Activated CD8-positive, alpha-beta memory T cell treated with anti-CD3 and anti-CD28 coated beads, Interleukin-2, amount 50 U/mL, for 1 hour (primary cell): Measurements from ENCODE around the gene ARMC8.

Experiments
- DNase-seq: peaks from one replicate; pipeline ENCODE4 v3.0.0-alpha.2; 2020; ENCODE audit errors: extremely low read depth

ARMC8 gene

DNA sequence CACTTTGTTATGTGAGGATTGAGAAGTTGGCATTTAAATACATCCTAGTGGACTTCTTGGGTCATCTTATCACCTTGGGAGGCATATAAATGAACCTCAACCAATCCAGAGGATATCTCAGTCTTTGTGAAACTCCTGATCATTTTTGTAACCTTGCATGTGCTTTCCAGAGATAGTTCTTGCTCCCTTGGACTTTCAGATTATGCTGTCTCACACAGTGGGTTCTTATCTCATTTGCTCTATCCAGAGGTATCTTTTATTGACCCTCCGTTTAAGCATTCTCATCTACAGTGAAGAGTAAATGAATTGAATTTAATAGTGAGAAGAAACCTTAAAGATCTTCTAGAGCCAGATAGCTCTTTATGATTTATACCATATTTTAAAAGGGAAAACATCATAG, 10.4 kb downstream of the ARMC8 start:
- no peak for DNase-seq

DNA sequence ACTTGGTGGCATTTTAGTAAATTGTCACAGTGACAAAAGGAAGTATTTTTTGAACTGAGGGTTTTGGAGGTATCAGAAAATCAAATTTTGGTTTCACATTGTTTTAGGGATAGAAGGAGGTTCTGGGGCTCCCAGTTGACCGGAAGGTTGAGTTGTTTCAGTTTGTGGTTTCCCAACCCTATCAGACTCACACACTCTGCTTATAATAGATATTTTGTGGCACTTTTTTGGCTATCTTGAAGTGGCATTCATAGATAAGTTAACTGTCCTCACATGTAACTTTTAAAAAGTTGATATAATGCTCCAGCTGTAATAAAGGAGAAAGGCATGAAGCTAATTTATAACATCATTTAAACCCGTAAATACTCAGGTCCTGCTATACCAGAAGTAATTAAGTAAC, 12.8 kb downstream of the ARMC8 start:
- no peak for DNase-seq

DNA sequence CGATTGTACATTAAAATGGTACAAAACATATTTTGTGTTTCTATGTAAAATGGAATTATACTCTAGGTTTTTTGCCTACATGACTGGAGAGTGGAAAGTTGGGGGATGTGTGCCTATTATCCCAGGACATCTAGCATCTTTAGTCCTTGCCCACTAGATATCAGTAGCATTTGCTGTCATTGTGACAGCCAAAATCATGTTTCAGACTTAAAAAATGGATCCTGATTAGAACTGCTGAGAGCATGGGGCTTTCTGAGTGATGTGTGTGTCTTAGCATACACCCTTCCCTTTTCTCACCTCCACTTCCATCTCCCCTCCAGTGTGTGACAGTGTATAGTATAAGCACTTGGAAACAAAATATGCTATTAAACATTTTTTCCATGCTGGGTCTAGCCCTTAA, 13.3 kb downstream of the ARMC8 start:
- no peak for DNase-seq

DNA sequence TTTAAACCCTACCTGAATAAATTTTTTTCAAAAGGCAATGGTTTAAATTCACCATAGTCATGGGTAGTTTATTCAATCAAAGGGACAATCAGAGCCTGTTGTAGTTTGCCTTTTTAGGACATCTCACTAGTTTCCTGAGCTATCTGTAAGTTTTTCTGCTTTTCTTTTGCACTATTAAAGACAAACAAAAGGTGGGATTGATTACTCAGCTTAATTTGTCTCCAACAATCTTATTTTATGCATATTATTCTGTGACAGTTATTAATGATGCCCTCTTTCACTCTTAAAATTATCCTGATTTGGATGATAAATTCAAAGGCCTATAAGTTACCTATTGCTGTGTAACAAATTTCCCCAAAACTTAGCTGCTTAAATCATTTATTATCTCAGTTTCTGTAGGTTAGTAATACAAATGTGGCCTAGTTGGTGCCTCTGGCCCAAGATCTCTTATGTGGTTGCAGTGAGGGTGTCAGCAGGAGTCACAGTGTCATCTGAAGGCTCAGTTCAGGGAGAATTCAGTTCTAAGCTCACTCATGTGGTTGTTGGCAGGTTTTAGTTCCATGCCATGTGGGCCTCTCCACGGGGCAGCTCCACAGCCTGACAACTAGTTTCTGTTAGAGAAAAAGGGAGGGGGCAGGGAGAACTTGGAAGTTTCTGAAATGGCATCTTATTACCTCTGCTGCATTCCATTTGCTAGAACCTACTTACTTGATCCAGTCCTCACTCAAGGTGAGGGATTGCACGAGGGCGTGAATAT, 16.0 kb downstream of the ARMC8 start:
- DNase-seq: no peak

DNA sequence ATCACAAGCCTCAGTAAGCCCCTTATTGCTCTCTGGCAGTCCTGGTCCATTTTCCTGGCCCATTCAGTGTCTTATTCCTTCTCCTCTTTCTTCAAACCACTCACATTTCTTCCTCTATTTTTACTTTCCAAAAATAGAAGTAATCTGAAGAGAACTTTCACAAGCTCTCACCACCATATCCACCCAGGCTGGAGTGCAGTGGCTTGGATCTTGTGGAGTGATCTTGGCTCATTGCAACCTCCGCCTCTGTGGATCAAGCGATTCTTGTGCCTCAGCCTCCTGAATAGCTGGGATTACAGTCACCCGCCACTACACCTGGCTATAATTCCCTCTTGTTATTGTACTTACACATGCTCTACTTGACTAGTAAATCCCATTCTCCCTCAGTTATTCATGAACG, 16.8 kb downstream of the ARMC8 start:
- no peak for DNase-seq

DNA sequence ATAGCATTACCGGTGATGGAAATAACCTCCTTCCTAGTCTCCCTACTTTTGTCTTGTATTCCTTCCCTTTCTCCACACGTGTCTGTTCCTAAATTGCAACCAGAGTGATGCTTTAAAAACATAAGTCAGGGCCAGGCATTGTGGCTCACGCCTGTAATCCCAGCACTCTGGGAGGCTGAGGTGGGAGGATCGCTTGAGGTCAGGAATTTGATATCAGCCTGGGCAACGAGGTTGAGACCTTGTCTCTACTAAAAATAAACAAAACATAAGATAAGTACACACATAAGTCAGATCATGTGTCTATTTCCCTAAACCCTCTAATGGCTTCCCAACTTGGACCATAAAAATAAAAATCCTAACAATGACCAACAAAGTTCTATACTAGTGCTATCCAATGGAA, 18.4 kb downstream of the ARMC8 start:
- no peak for DNase-seq

DNA sequence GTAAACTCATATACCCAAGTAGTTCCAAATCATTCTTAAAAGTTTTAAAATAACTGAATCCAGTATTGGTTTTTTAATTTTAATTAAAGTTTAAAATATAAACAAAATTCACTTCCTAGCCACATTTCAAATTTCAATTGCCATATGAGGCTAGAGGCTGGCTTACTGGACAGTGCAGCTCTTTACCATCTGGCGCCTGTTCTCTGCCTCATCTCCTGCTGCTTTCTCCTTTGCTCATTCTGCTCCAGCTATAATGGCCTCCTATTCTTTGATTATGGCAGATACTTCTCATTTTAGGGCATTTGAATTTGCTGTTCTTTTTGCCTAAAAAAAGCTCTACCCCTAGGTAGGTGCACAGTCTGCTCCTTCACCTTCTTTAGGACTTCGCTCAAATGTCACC, 19.1 kb downstream of the ARMC8 start:
- DNase-seq: no peak

DNA sequence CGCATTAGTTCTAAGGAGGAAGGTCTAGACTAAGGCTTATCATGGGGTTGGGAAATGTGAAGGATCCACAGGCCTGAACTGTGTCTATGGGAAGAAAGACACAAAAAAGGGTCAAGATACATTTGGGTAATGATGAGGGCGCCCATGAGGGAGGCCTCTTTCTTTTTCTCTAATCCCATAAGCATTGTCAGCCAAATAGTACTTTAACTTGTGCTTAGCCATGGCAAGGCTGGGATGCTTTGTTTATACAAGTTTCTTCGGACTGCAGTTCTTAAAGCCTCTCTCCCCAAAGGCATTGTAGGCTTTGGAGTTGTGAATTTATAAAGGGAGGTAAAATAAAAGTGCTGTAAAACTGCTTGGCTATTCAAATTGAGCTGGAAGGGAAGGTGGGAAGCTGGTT, 23.4 kb downstream of the ARMC8 start:
- no peak for DNase-seq

DNA sequence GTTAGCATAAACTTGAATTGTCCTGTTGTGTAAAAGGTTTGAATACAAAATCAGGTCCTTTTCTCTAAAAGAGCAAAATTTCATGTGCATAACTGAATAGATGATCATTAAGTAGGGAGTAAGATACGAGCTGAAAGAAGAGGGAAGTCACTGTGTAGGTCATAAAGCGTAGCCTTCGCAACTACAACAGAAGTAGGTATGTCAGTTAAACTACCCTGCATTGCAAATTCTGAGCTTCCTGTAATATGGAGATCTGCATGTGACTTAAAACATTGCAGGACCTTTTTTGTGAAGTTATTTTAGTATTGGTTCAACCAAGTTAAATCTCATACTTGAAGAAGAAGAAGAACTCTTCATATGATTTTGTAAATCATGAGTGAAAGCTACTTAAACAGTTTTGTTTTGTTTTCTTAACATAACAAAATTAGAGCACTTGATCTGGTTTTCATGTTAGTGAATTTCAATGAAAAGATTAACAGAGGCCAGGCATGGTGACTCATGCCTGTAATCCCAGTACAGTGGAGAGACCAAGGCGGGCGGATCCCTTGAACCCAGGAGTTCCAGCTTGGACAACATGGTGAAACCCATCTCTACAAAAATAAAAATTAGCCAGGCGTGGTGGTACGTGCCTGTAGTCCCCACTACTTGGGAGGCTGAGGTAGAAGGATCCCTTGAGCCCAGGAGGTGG, 26.4 kb downstream of the ARMC8 start:
- no peak for DNase-seq

DNA sequence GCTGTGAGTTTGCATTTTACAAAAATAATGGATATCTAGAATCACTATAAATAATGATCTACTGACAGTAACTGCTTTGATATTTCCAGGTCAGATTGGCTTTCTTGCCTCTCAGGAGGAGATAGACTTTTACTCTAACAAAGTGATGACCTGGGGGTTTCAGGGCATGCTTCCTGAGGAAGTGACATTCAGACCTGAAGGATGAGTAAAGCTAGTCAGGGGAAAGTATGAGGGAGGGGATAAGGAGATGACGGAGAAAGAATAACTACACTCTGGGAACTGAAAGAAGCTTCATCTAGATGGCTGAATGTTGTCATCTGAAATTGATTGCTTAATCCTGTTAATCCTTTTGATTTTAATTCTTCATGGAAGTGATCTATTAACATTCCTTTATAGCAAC, 32.2 kb downstream of the ARMC8 start:
- DNase-seq: no peak

DNA sequence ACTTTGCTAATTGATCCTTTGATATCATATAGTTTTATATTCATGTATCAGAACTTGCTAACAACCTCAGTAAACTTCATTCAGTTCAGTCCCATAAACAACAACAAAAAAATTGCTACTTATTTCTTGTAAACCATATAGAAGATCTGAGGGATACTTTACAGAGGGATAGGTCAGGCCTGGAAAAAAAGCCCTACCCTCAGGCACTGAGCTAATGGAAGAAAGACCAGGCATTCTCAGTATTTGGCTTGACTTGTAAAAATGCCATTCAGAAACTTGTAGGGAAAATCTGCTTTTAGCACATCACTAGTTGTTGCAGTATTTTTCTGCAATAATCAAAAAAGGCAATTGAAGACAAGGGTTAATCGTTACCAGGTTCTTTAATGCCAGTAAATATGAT, 33.1 kb downstream of the ARMC8 start:
- DNase-seq: no peak

DNA sequence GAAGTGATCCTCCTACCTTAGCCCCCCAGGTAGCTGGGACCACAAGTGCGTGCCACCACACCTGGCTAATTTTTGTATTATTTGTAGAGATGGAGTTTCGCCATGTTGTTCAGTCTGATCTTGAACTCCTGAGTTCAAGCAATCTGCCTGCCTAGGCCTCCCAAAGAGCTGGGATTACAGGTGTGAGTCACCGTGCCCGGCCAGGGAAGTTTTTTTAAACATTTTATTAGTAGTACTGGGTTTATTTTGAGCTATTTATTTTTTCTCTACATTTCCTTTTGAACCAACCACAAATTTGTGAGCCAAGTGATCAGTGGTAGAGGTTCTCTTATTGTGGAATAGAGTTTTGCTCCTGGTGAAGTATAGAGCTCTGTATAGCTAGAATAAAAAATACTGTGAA, 33.7 kb downstream of the ARMC8 start:
- DNase-seq: no peak

DNA sequence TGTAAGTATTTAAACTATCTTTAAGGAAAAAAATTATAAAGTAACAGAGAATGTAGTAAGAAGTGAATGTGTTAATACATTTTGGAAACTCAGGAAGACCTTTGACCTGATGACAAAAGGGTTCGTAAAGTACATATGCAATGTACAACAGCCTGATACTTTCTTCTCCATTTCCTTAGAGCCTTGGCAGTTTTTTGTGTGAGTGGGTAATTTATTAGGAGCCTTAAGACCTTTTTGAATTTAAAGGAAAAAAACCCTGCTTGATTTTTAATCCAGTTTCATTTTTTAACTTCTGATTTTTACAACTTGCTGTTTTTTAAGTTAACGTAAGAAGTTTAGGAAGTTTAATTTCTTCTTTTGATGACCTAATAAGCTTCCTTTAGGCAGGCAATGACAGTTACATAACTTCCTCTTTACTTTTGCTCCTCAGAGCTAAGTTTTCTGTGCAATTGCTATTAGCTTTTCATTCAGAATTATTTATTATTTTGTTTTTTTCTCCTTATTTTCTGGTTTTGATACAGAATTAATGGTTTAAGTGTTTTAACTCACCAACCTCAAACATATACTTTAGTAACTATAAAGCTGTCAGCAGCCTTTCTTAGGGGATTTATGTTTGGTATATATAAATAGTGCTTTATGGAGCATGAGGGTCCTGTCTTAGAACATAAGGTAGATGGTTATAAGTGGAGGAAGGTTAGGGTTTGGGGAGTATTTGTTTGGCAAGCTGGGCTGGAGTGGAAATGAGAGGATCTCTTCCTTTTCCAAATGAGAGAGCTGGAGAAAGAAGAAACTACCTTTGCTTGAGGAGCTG, 35.2 kb downstream of the ARMC8 start:
- no peak for DNase-seq

DNA sequence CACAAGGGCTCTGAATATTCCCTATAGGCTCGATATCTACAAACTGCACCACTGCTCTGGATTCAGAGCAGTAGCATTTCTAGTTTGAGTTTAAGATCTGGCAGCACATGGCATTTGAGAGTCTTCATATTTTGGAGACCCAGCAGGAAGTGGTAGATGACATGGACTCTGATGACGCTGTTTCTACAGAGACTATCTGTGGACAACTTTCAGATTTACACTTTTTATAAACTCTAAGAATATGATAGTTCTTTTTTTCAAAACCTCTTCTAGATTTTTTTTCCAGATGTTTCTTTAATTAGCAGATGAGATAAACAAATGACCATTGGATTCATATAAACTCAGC, 35.8 kb downstream of the ARMC8 start:
- DNase-seq: no peak

DNA sequence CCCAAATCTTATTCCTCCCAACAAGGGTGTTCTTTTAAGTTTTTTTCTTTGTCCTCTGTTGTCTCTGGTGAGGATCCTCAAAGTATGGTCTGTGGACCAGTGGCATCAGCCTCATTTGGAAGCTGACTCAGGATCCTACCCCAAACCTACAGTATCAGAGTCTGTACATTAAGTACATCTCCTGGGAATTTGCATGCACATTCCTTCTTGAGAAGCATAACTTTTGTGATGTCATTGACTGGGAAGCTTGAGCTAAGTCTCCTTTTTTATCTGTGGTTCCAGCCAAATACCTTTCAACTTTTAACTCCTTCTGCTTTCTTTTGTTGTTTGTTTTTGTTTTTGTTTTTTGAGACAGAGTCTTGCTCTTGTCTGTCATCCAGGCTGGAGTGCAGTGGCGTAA, 40.5 kb downstream of the ARMC8 start:
- no peak for DNase-seq

DNA sequence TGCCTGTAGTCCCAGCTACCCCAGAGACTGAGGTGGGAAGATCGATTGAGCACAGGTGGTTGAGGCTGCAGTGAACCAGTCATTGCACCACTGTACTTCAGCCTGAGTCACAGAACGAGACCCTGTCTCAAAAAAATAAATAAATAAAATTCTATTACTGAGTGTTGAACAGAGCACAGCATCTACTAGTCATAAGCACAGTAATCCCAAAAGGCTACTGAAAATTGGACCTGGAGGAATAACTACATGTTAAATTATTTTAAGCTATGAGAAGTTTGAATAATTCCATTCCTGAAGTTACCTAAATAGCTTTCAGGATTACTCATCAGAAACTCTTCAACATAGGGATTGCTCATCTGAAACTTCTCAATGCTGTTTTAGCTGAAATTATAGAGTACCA, 43.4 kb downstream of the ARMC8 start:
- no peak for DNase-seq

DNA sequence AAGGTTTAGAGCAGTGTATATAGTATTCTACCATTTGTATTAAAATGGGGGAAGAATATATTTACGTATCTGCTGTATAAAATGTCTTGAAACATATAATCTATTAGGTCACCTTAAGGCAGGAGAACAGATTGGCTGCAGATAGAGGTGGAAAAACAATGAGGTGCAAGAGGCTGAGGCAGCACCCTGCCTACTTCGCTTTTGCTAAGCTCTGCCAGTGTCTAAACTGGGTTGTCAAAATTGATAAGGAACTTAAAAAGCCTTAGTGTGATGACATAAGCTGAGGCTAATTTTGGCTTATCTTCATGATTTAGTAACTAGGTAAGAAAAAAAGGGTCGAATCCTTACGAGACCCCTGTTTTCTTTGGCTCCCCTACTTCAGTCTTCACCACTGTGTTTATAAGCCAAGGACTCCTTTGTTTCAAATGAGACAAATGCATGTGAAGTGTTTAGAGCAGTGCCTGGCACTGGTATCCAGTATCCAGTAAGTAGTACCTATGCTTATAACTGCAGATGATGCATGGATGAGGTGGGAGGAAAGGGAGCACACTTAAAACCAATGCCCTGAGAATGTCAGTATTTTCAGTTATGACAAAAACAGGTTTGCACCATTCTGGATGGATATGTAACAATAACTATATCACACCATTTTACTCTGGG, 45.7 kb downstream of the ARMC8 start:
- no peak for DNase-seq

DNA sequence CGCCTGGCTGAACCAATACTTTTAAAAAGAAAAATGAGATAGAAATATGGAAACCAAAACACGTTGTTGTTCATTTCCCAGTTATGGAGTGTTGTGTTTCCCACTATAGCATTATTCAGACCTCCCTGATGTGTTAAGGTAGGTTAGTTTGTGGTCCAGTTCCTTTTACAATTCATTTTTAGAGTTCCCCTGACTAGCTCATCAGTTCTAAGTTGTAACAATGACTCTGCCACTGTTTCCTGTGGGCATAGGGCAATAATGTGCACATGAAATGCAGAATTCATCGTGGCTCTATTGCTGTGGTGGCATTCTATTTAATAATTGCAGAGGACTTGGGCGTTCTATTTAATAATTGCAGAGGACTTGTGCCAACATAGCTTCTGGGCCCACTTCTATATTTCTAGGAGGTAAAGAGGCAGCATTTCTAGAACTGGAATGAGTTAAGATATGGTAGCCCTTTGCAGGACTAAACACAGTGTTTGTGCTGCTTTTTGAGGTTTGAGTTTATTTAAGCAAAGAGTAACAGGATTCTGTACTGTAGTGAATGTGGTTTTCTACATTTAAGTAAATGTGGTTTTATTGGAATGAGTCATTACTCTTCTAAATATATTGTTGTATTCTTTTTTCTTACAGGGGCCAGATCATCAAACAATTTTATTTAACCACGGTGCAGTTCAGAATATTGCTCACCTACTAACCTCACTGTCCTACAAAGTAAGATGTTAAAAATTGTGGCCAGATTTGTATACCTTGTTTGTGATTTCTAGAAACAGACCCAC, 47.5 kb downstream of the ARMC8 start:
- DNase-seq: no peak

DNA sequence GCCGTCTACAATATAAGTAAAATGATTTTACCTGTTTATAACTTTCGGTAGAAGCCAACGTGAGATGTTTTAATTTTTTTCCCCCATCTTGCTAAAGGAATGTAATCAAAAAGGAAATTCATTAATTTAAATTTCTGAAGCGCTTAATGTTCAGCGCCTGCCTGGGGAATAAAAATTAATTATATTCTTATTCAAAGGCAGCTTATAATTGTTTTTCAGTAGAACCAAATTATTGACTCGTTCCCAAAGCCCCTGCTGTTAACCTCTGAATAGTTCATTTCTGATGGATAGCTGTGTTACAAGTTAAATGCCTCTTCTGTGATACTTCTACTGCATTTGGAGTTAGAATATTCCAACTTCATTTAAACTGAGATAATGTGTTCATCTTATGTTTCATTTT, 51.6 kb downstream of the ARMC8 start:
- no peak for DNase-seq

DNA sequence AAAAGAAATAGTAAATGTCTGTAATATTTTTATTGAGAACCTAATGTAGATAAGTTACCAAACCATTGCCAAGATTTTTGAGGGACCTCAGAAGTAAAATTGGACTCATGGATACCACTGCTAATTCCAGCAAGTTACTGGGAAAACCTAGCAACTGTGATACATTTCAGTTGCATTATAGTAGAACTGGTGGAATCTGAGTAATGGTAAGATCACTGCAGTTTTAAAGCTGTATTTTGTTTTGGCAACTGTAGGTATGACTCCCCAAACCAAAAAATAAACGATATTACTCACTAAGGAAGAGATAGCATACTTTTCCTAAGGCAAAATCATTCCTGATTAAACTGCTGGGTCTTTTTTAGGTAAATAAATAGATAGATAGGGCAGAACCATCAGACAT, 54.0 kb downstream of the ARMC8 start:
- no peak for DNase-seq

DNA sequence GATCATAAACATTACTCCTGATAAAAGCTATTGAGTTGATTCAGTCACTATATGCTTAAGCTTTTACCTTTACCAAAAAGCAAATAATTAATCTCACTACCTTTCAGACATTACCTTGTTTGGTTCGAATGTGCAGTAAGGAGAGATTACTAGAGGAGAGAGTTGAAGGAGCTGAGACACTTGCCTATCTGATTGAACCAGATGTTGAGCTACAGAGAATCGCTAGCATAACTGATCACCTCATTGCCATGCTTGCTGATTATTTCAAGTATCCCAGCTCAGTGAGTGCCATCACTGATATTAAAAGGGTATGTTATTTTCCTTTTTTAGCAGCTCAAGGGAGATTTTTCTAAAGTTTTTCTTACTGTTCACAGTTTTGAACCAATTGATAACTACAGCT, 54.6 kb downstream of the ARMC8 start:
- DNase-seq: no peak

DNA sequence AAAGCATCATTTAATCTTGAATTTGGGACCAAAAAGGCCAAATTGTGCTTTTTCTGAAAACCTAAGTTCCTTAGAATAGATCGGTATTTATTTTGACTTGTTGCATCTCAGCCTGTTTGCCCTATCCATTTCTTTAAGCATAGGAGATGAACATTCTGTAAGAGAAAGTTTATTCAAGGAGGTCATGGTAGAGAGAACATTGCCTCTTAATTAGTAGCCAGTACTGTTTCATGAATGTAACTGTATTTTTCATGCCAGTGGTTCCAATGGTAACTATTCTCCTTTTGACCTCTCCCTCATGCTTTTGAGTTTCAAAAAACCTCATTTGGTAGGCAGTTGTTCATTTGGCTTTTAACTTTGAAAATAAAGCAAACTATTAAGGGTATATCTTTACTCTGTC, 55.4 kb downstream of the ARMC8 start:
- DNase-seq: no peak
